A549 (cell line): ENCODE results near the gene CFL2. TPM values are rescaled to one million over a fixed set of nuclear protein-coding genes. Genes with fewer than 3 reads are reported as not detected.

Experiments used
- ATAC-seq, 2 experiments: fragments of 200-7000 bp in 1 of 2; fragments of >200 bp in 1 of 2; cut with Nextera tagmentation in 1 of 2; cut with Tn5 transposase in 1 of 2; 3 replicates each; pipeline versions ENCODE4 v1.8.0 to v1.9.1; 2018 to 2020; ENCODE audit warnings: mild to moderate bottlenecking in 1 of 2, moderate library complexity in 1 of 2
- CTCF ChIA-PET: fragments of 300-600 bp; sonication (Branson Sonifier 250); formaldehyde crosslinking; extraction: SDS; loops from one replicate; lab custom pipeline; 2021; ENCODE audit warnings: antibody characterized with exemption, inconsistent platforms; lab: Yijun Ruan, JAX
- POLR2A ChIA-PET: fragments of 350-600 bp; formaldehyde crosslinking; extraction: SDS; loops from one replicate; lab custom pipeline; 2021; ENCODE audit warnings: antibody characterized with exemption, inconsistent platforms; lab: Yijun Ruan, JAX
- DNase-seq, 2 experiments: peaks; one replicate each; pipeline versions ENCODE4 v3.0.0 to v3.0.0-alpha.2; 2011 to 2016; ENCODE audit warnings: low read depth in 1 of 2, low spot score in 1 of 2
- FAIRE-seq: peaks from 2 replicates; lab custom pipeline; 2011; peaks lifted over from hg19 to GRCh38; lab: Jason Lieb, UNC
- H3K27ac ChIP-seq, 2 experiments: fragments of >200 bp; sonication (Bioruptor Twin); formaldehyde crosslinking; 3 replicates each; pipeline ENCODE4 v1.5.1; 2016 to 2017
- H3K4me1 ChIP-seq: fragments of >200 bp; sonication (Bioruptor Twin); formaldehyde crosslinking; 3 replicates; pipeline ENCODE4 v1.6.1; 2016
- H3K4me2 ChIP-seq: fragments of >200 bp; sonication (Bioruptor Twin); formaldehyde crosslinking; 3 replicates; pipeline ENCODE4 v1.6.1; 2016
- H3K4me3 ChIP-seq: fragments of >200 bp; sonication (Bioruptor Twin); formaldehyde crosslinking; 3 replicates; pipeline ENCODE4 v1.5.1; 2016
- H3K9me3 ChIP-seq: fragments of >200 bp; sonication (Bioruptor Twin); formaldehyde crosslinking; 3 replicates; pipeline ENCODE4 v1.6.1; 2016
- BHLHE40 ChIP-seq: IDR thresholded peaks from 2 replicates; pipeline ENCODE4 v1.6.1; 2012; ENCODE audit warnings: low read depth, low read length, inconsistent platforms
- CBX2 ChIP-seq: fragments of 200-600 bp; sonication (generic); IDR thresholded peaks from 2 replicates; pipeline ENCODE4 v1.6.1; 2016; ENCODE audit warnings: low read depth, mild to moderate bottlenecking, borderline replicate concordance
- CBX8 ChIP-seq: fragments of 200-600 bp; sonication (generic); IDR thresholded peaks from 2 replicates; pipeline ENCODE4 v1.6.1; 2016
- CHD2 ChIP-seq: fragments of 150-350 bp; IDR thresholded peaks from 2 replicates; pipeline ENCODE4 v1.6.1; 2014; ENCODE audit warnings: low read length; ENCODE audit not compliant: partially characterized antibody
- EHMT2 ChIP-seq: fragments of 200-600 bp; sonication (generic); IDR thresholded peaks from 2 replicates; pipeline ENCODE4 v1.6.1; 2016; ENCODE audit warnings: antibody characterized with exemption, low read depth, mild to moderate bottlenecking, moderate library complexity
- EP300 ChIP-seq, 2 experiments: fragments of >200 bp; sonication (Bioruptor Twin); formaldehyde crosslinking; IDR thresholded peaks; 2 replicates in 1 of 2; 3 replicates in 1 of 2; pipeline ENCODE4 v1.6.1; 2016 to 2017
- ESRRA ChIP-seq: fragments of 150-350 bp; IDR thresholded peaks from 2 replicates; pipeline ENCODE4 v1.6.1; 2014; ENCODE audit warnings: mild to moderate bottlenecking, low read length, borderline replicate concordance
- FOSB ChIP-seq: fragments of 250-450 bp; sonication (Bioruptor Pico); IDR thresholded peaks from 2 replicates; pipeline ENCODE4 v1.5.0; 2020; ENCODE audit warnings: mild to moderate bottlenecking, moderate library complexity
- HDAC2 ChIP-seq: fragments of 200-600 bp; sonication (generic); IDR thresholded peaks from 2 replicates; pipeline ENCODE4 v1.6.1; 2016
- HEYL ChIP-seq: fragments of 250-450 bp; sonication (Bioruptor Pico); IDR thresholded peaks from 2 replicates; pipeline ENCODE4 v1.8.0; 2021; ENCODE audit warnings: mild to moderate bottlenecking, moderate library complexity
- JUN ChIP-seq, 2 experiments: fragments of >200 bp; sonication (Bioruptor Twin); formaldehyde crosslinking; IDR thresholded peaks; 2 replicates in 1 of 2; 3 replicates in 1 of 2; pipeline ENCODE4 v1.6.1; 2016 to 2017
- JUNB ChIP-seq: fragments of >200 bp; sonication (Bioruptor Twin); formaldehyde crosslinking; IDR thresholded peaks from 2 replicates; pipeline ENCODE4 v1.6.1; 2016
- KDM1A ChIP-seq: fragments of 200-600 bp; sonication (generic); IDR thresholded peaks from 2 replicates; pipeline ENCODE4 v1.6.1; 2016; ENCODE audit warnings: low read depth, mild to moderate bottlenecking
- MAFK ChIP-seq: fragments of 450-650 bp; IDR thresholded peaks from 2 replicates; pipeline ENCODE4 v1.6.1; 2014; ENCODE audit not compliant: partially characterized antibody
- MAZ ChIP-seq: fragments of 150-350 bp; IDR thresholded peaks from 2 replicates; pipeline ENCODE4 v1.6.1; 2014; ENCODE audit warnings: antibody characterized with exemption, low read depth, low read length, borderline replicate concordance
- NPAS2 ChIP-seq: fragments of 250-450 bp; sonication (Bioruptor Pico); IDR thresholded peaks from 2 replicates; pipeline ENCODE4 v1.8.0; 2022; ENCODE audit warnings: mild to moderate bottlenecking, moderate library complexity, borderline replicate concordance
- PBX3 ChIP-seq: IDR thresholded peaks from 2 replicates; pipeline ENCODE4 v1.6.1; 2012
- PHF8 ChIP-seq: fragments of 200-600 bp; sonication (generic); IDR thresholded peaks from 2 replicates; pipeline ENCODE4 v1.6.1; 2016; ENCODE audit warnings: low read depth, mild to moderate bottlenecking, antibody characterized with exemption, moderate library complexity, borderline replicate concordance
- RAD21 ChIP-seq, 2 experiments: fragments of >200 bp in 1 of 2; sonication (Bioruptor Twin) in 1 of 2; formaldehyde crosslinking in 1 of 2; IDR thresholded peaks in 1 of 2; conservative IDR thresholded peaks in 1 of 2; 2 replicates in 1 of 2; 3 replicates in 1 of 2; pipeline ENCODE4 v1.6.1; 2012 to 2018; ENCODE audit warnings: inconsistent platforms in 1 of 2
- RARB ChIP-seq: fragments of 250-450 bp; sonication (Bioruptor Pico); IDR thresholded peaks from 2 replicates; pipeline ENCODE4 v1.8.0; 2021; ENCODE audit warnings: mild to moderate bottlenecking, moderate library complexity
- RFX5 ChIP-seq: fragments of 450-650 bp; IDR thresholded peaks from 2 replicates; pipeline ENCODE4 v1.7.1; 2014; ENCODE audit warnings: antibody characterized with exemption, mild to moderate bottlenecking, moderate library complexity
- RNF2 ChIP-seq: fragments of 200-600 bp; sonication (generic); IDR thresholded peaks from 2 replicates; pipeline ENCODE4 v1.6.1; 2016; ENCODE audit warnings: low read depth, mild to moderate bottlenecking, antibody characterized with exemption, moderate library complexity, borderline replicate concordance
- SREBF2 ChIP-seq: fragments of 450-650 bp; IDR thresholded peaks from 2 replicates; pipeline ENCODE4 v1.6.1; 2014; ENCODE audit warnings: mild to moderate bottlenecking, moderate library complexity
- TFCP2L1 ChIP-seq: fragments of 250-450 bp; sonication (Bioruptor Pico); IDR thresholded peaks from 2 replicates; pipeline ENCODE4 v1.5.0; 2021; ENCODE audit warnings: mild to moderate bottlenecking
- TP53 ChIP-seq: fragments of 250-450 bp; sonication (Bioruptor Pico); IDR thresholded peaks from 2 replicates; pipeline ENCODE4 v1.5.0; 2021; ENCODE audit warnings: mild to moderate bottlenecking, moderate library complexity
- ZFP36 ChIP-seq: fragments of 450-650 bp; IDR thresholded peaks from 2 replicates; pipeline ENCODE4 v1.6.1; 2014; ENCODE audit warnings: borderline replicate concordance; ENCODE audit not compliant: partially characterized antibody
- ZNF302 ChIP-seq: fragments of 250-450 bp; sonication (Bioruptor Pico); IDR thresholded peaks from 2 replicates; pipeline ENCODE4 v1.9.0; 2021; ENCODE audit warnings: inconsistent platforms, mild to moderate bottlenecking, moderate library complexity
- WGBS: methylation state at CpG from one replicate; pipeline ENCODE4 v1.1.6; 2017; ENCODE audit errors: missing lambda C conversion rate; 5-methylcytosine and 5-hydroxymethylcytosine counted together
- polyA plus RNA-seq, 4 experiments: library from polyadenylated mRNA; depleted of rRNA in 3 of 4; stranded (reverse); fragments of >200 nt; fragmentation: RNase III in 1 of 4; extraction: RNeasy Plus Mini Kit Qiagen cat#74134 plus additional on column Dnase treatment in 1 of 4; gene quantifications; 2 replicates in 3 of 4; 3 replicates in 1 of 4; pipeline ENCODE4 v1.2.3, GENCODE V29; 2011 to 2017
- TF ChIP-seq, protein P1 (sequence below): fragments of 150-350 bp; IDR thresholded peaks from 2 replicates; pipeline ENCODE4 v1.6.1; 2014; ENCODE audit warnings: low read depth, mild to moderate bottlenecking, low read length

CFL2 gene
- polyA plus RNA-seq, 2 of the 4 experiments (the other 2 are of a cell fraction), result 105 to 167 TPM

DNA sequence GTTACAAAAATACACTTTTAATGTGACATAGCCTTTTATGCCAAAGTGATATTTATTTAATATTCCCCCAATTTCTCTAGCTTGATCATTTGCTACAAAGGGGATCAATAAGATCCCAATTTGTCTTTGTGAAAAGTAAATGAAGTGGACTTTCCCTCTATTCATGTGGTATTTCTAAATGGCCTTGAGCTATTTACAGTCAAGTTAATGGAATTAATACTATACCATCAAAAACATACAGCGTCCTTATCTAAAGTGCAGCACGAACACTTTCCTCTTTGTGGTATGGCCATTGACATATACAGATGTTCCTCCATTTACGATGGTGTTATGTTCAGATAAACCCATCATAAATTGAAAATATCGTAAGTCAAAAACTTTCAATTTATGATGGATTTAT, 23.2 kb downstream of the CFL2 start:
- ATAC-seq (no peak), DNase-seq (no peak), FAIRE-seq (no peak)
- Histone ChIP-seq H3K4me1 (peaks cover 9% of the 10 kb centered on the region; the same call in 1 of the 3 replicates), H3K27ac (no peak overlapping the region), H3K4me2 (no peak overlapping the region), H3K4me3 (no peak overlapping the region), H3K9me3 (no peaks in the 10 kb centered on the region)
- TF ChIP-seq FOSB (CRISPR knock-in tag) (no peak), RAD21 (conservative IDR thresholded peaks at IDR 0.05 in 1 of 2, IDR thresholded peaks at IDR 0.05 in 1 of 2) (no peak), BHLHE40 (no peak), CBX8 (no peak), PHF8 (no peak)
- CTCF ChIA-PET, result interaction anchor here (0.7 to 3.8 kb wide), 5 partner anchors 9 to 41 kb away, joined by 3 to 20 read pairs (median 4); no protein-coding TSS in a partner anchor
- WGBS, result 69% methylated on average over 4 of the region's 4 CpGs
- POLR2A ChIA-PET, result no interaction called here

GRCh38 chr14:34688470-34689206, 25.8 kb downstream of the CFL2 start:
- TF ChIP-seq TP53 (CRISPR knock-in tag) (no peak), ZNF302 (CRISPR knock-in tag) (no peak), CBX8 (no peak)
- TF ChIP-seq, protein P1, sequence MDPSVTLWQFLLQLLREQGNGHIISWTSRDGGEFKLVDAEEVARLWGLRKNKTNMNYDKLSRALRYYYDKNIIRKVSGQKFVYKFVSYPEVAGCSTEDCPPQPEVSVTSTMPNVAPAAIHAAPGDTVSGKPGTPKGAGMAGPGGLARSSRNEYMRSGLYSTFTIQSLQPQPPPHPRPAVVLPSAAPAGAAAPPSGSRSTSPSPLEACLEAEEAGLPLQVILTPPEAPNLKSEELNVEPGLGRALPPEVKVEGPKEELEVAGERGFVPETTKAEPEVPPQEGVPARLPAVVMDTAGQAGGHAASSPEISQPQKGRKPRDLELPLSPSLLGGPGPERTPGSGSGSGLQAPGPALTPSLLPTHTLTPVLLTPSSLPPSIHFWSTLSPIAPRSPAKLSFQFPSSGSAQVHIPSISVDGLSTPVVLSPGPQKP, result no peak
- TF ChIP-seq, all 56 proteins: peak for 0
- FAIRE-seq, result no peak
- Histone ChIP-seq H3K27ac (0 out of 6 replicates have a peak overlapping the region, but pooled peaks of 1 of the 2 experiments have one; percentile 9), H3K4me2 (no peak overlapping the region), H3K9me3 (no peaks in the 10 kb centered on the region), H3K4me3 (no peak overlapping the region), H3K4me1 (peaks cover 6% of the 10 kb centered on the region; the same call in 1 of the 3 replicates)
- POLR2A ChIA-PET, result interaction anchor here (0.8 kb wide), 1 partner anchor 11 kb away, joined by 3 read pairs; no protein-coding TSS in a partner anchor
- no peak for ATAC-seq
- WGBS, result 91% methylated on average over 3 of the region's 3 CpGs
- CTCF ChIA-PET, result interaction anchor here (0.9 to 3.8 kb wide), 3 partner anchors 13 to 40 kb away, joined by 3 to 20 read pairs (median 3); no protein-coding TSS in a partner anchor
- DNase-seq, result no peak

GRCh38 chr14:34685819-34686428, 28.5 kb downstream of the CFL2 start:
- H3K9me3 ChIP-seq, result no peaks in the 10 kb centered on the region
- DNase-seq (no peak), ATAC-seq (no peak), FAIRE-seq (no peak)
- H3K27ac ChIP-seq, result peak overlapping the region in 1 of 2 experiments; percentile 14; a peak in 1 of 6 replicates
- H3K4me2 ChIP-seq, result no peak overlapping the region
- WGBS, result 78% methylated on average over 7 of the region's 7 CpGs
- TF ChIP-seq KDM1A (no peak), ZFP36 (no peak), NPAS2 (no peak), TFCP2L1 (no peak)
- ChIA-PET CTCF (interaction anchor here (1.0 to 1.5 kb wide), 2 partner anchors 13 to 17 kb away, joined by 3 to 7 read pairs; no protein-coding TSS in a partner anchor), POLR2A (no interaction called here)
- no peak overlapping the region for H3K4me3 ChIP-seq
- H3K4me1 ChIP-seq, result no peaks in the 10 kb centered on the region

DNA sequence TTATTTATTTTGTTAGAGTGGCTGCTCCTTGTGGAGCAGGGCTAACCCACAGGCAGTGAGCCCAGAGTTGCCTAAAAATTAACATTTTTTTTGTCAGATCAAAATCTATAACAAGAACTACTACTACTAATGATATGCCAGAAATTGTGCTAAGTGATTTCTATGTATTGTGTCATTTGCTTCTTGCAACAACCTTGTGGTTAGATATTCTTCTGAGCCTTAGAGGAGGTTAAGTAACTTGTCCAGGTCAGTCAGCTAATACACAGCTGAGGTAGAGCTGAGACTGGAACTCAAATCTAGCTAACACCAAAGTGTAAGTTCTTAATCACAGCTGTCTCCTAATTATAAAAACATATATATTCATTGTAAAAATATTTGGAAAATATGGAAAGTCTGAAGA, 29.8 kb downstream of the CFL2 start:
- ChIA-PET CTCF (interaction anchor here (1.2 to 1.5 kb wide), 2 partner anchors 12 to 39 kb away, joined by 4 to 7 read pairs; no protein-coding TSS in a partner anchor), POLR2A (no interaction called here)
- Histone ChIP-seq H3K4me3 (no peak overlapping the region), H3K4me1 (no peaks in the 10 kb centered on the region), H3K27ac (no peak overlapping the region), H3K4me2 (no peak overlapping the region), H3K9me3 (no peaks in the 10 kb centered on the region)
- no peak for ATAC-seq
- TF ChIP-seq CBX2 (no peak), JUN (IDR thresholded peaks at IDR 0.05) (no peak), EP300 (IDR thresholded peaks at IDR 0.05) (no peak), MAZ (no peak), HDAC2 (no peak), MAFK (no peak), RFX5 (no peak), CHD2 (no peak), RNF2 (no peak), EHMT2 (no peak), PBX3 (no peak), RAD21 (conservative IDR thresholded peaks at IDR 0.05 in 1 of 2, IDR thresholded peaks at IDR 0.05 in 1 of 2) (no peak), ESRRA (no peak), JUNB (no peak), HEYL (CRISPR knock-in tag) (no peak), RARB (no peak), BHLHE40 (no peak), SREBF2 (no peak), KDM1A (no peak)
- no peak for FAIRE-seq
- no peak for DNase-seq
